Measurements from ENCODE around the gene STEAP2.
"Not testable (repeated sequence)": the region's sequence is repeated elsewhere in the genome, so short reads cannot be mapped to it uniquely, and the experiment has no call there.

The STEAP2 gene

GRCh38 chr7:90233569-90233968 lies 22.0 kb downstream of the STEAP2 start:
- no peak for DNase-seq (ENCODE audit: low read depth in 2 of 2)

GRCh38 chr7:90236721-90237289 lies 25.3 kb downstream of the STEAP2 start:
- no peak for DNase-seq (ENCODE audit: low read depth in 2 of 2)

- DNase-seq (ENCODE audit: low read depth in 2 of 2): no peak
Measured at GRCh38 chr7:90238022-90238421, 26.5 kb downstream of the STEAP2 start.

- DNase-seq (ENCODE audit: low read depth in 2 of 2): no peak
Measured at GRCh38 chr7:90238583-90238982, 27.0 kb downstream of the STEAP2 start.

GRCh38 chr7:90239050-90239449 lies 27.5 kb downstream of the STEAP2 start:
- DNase-seq (ENCODE audit: low read depth in 2 of 2): no peak

- no peak for DNase-seq (ENCODE audit: low read depth in 2 of 2)
Measured at GRCh38 chr7:90239625-90240228, 28.2 kb downstream of the STEAP2 start.

- no peak for DNase-seq (ENCODE audit: low read depth in 2 of 2)
Measured at GRCh38 chr7:90242369-90243168, 31.0 kb downstream of the STEAP2 start.

GRCh38 chr7:90243556-90243955 lies 32.0 kb downstream of the STEAP2 start:
- DNase-seq (ENCODE audit: low read depth in 2 of 2): no peak

GRCh38 chr7:90244565-90244908 lies 33.0 kb downstream of the STEAP2 start:
- no peak for DNase-seq (ENCODE audit: low read depth in 2 of 2)

- DNase-seq (ENCODE audit: low read depth in 2 of 2): peak; percentile 60 to 72
Measured at GRCh38 chr7:90244909-90245851, 33.6 kb downstream of the STEAP2 start, which contains the start of gene CFAP69. Gene CFAP69 (plus strand): TSS chr7:90245174. CDS start chr7:90245425, 251 bp downstream.

GRCh38 chr7:90246171-90246570 lies 34.6 kb downstream of the STEAP2 start:
- DNase-seq (ENCODE audit: low read depth in 2 of 2): no peak

GRCh38 chr7:90248706-90249105 lies 37.2 kb downstream of the STEAP2 start:
- DNase-seq (ENCODE audit: low read depth in 2 of 2): no peak

- DNase-seq (ENCODE audit: low read depth in 2 of 2): no peak
Measured at GRCh38 chr7:90250601-90251303, 39.2 kb downstream of the STEAP2 start.

GRCh38 chr7:90251304-90251635 lies 39.7 kb downstream of the STEAP2 start:
- no peak for DNase-seq (ENCODE audit: low read depth in 2 of 2)

- not testable (repeated sequence) for DNase-seq (ENCODE audit: low read depth in 2 of 2)
Measured at GRCh38 chr7:90256011-90256410, 44.5 kb downstream of the STEAP2 start.

GRCh38 chr7:90256778-90257177 lies 45.2 kb downstream of the STEAP2 start:
- no peak for DNase-seq (ENCODE audit: low read depth in 2 of 2)

GRCh38 chr7:90261441-90261840 lies 49.9 kb downstream of the STEAP2 start:
- no peak for DNase-seq (ENCODE audit: low read depth in 2 of 2)

GRCh38 chr7:90262438-90262837 lies 50.9 kb downstream of the STEAP2 start:
- DNase-seq (ENCODE audit: low read depth in 2 of 2): no peak

- no peak for DNase-seq (ENCODE audit: low read depth in 2 of 2)
Measured at GRCh38 chr7:90266808-90267207, 55.3 kb downstream of the STEAP2 start.

GRCh38 chr7:90267263-90267858 lies 55.8 kb downstream of the STEAP2 start:
- DNase-seq (ENCODE audit: low read depth in 2 of 2): no peak

- DNase-seq (ENCODE audit: low read depth in 2 of 2): no peak
Measured at GRCh38 chr7:90269163-90269562, 57.6 kb downstream of the STEAP2 start.
